ENCODE data around the gene PDIK1L. TPM values are rescaled to one million over a fixed set of nuclear protein-coding genes. Genes with fewer than 3 reads are reported as not detected.

PDIK1L gene
- total RNA-seq, 1 donor from 2014 or later, result 7.2 TPM

DNA sequence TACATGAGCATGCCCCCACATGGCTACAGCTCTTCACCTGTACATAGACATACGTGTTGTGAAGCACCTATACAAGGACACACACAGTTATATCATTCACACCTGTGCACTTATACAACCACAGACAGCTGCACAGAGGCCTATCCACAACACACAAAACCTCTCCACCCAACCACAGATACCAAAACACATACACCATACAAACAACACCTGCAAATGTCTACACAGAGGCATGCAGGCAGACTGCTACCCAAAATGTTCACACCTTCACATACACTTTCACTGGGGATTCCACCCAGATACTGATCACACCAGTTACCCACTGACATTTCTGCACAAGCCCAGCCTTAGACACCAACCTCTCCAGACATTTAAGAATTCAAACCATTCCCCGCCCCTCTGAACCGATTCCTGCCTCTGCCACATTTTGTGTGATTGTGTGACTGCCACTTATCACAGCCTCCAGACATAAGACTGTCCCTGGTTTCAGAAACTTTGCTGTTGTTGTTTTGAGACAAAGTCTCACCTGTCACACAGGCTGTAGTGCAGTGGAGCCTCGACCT lies 55.2 kb downstream of the PDIK1L start:
- Mint-ChIP-seq H3K9me3 (ENCODE audit: unreplicated experiment) (peaks cover 5% of the 10 kb centered on the region), H3K27ac (ENCODE audit: unreplicated experiment) (peak overlapping the region; percentile 63)

DNA sequence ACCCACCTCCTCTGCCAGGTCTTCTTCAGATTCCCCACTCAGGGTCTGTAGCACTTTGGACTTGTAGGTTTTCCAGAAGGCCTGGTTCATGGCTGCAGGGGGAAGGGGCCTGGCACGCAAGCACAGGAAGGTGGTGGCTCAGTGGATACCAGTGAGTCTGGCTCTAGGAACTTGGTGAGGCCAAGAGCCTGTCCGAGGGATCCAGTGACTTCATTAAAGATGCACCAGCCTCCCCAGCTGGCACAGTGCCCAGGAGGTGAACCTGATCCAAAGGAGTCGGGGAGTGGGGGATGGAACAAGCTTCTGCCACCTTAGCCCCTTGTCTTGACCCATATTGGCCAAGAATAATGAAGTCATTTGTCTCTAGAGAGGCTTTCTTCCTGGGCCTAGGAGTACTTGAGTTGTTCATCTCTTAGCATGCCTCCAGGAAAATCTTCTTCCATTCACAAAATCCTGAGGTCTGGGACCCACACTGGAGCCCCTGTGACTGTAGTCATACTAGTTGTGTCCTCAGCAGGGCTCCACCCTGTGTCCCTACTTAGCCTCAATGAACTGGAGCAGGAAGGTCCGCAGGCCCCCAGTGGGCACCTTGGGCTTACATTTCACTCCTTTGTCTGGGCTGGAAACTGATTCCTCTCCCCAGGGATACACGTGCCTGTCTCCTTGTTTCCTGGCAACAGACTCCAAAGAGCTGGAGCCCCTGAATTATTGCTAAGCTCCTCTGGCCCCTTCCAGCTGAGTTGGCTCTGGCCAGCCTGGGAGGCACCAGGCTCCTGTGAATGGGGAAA lies 57.0 kb downstream of the PDIK1L start, which contains the start of gene C1orf232:
C1orf232 (minus strand) TSS at position 554 of the 788 bp plus-strand sequence; CDS start at position 90, 464 bp downstream.
- peaks cover 18% of the 10 kb centered on the region for H3K4me1 Mint-ChIP-seq (ENCODE audit: low read depth, unreplicated experiment)
- H3K27ac Mint-ChIP-seq (ENCODE audit: unreplicated experiment), result peak within 1 kb of the TSS; percentile 48
- DNase-seq, result no peak

More for the DNA sequence above, 55.2 kb downstream of the PDIK1L start:
- Mint-ChIP-seq H3K36me3 (ENCODE audit: unreplicated experiment) (no peaks in the 10 kb centered on the region), H3K4me3 (ENCODE audit: unreplicated experiment) (no peak overlapping the region), H3K4me1 (ENCODE audit: low read depth, unreplicated experiment) (peaks cover 18% of the 10 kb centered on the region), H3K27me3 (ENCODE audit: unreplicated experiment) (peaks cover 19% of the 10 kb centered on the region)
- DNase-seq, result no peak
- no peak for TF ChIP-seq CTCF (IDR thresholded peaks at IDR 0.05; ENCODE audit: partially characterized antibody, unreplicated experiment)

DNA sequence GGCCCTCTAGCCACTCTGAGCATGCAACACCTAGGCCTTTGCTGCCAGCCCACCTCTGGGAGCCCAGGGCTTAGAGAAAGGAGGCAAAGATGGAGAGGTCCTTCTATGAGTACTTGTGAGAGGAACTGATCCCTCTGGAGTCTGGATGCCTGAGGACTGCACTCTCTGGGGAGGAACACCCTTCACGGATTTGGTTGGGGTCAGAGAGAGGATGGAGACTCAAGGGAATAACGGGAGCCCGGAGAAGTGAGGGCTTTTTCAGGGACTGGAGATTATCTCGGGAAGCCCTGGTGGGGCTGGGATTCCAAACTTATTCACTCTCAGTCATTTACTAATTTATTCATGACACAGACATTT lies 57.6 kb downstream of the PDIK1L start:
- H3K27ac Mint-ChIP-seq (ENCODE audit: unreplicated experiment), result no peak overlapping the region
- peaks cover 18% of the 10 kb centered on the region for H3K4me1 Mint-ChIP-seq (ENCODE audit: low read depth, unreplicated experiment)
- H3K9me3 Mint-ChIP-seq (ENCODE audit: unreplicated experiment), result peaks cover 3% of the 10 kb centered on the region

More for the DNA sequence above, 57.0 kb downstream of the PDIK1L start, which contains the start of gene C1orf232:
- H3K4me3 Mint-ChIP-seq (ENCODE audit: unreplicated experiment), result peak within 1 kb of the TSS; percentile 93
- H3K9me3 Mint-ChIP-seq (ENCODE audit: unreplicated experiment), result peaks cover 3% of the 10 kb centered on the region
- TF ChIP-seq CTCF (IDR thresholded peaks at IDR 0.05; ENCODE audit: partially characterized antibody, unreplicated experiment), result no peak
- no peaks in the 10 kb centered on the region for H3K36me3 Mint-ChIP-seq (ENCODE audit: unreplicated experiment)
- peaks cover 17% of the 10 kb centered on the region for H3K27me3 Mint-ChIP-seq (ENCODE audit: unreplicated experiment)

GRCh38 chr1:26169669-26170471 lies 58.2 kb downstream of the PDIK1L start, which contains the start of gene ZNF593:
Gene ZNF593, plus strand, starts transcription at chr1:26169908. Its CDS starts 76 bp downstream, at chr1:26169984.
- peaks cover 3% of the 10 kb centered on the region for H3K9me3 Mint-ChIP-seq (ENCODE audit: unreplicated experiment)

More for the DNA sequence above, 57.6 kb downstream of the PDIK1L start:
- DNase-seq, result no peak
- Mint-ChIP-seq H3K27me3 (ENCODE audit: unreplicated experiment) (peaks cover 17% of the 10 kb centered on the region), H3K36me3 (ENCODE audit: unreplicated experiment) (no peaks in the 10 kb centered on the region), H3K4me3 (ENCODE audit: unreplicated experiment) (peak overlapping the region; percentile 67)
- TF ChIP-seq CTCF (IDR thresholded peaks at IDR 0.05; ENCODE audit: partially characterized antibody, unreplicated experiment), result no peak

More at GRCh38 chr1:26169669-26170471, 58.2 kb downstream of the PDIK1L start, which contains the start of gene ZNF593:
- Mint-ChIP-seq H3K4me1 (ENCODE audit: low read depth, unreplicated experiment) (peaks cover 14% of the 10 kb centered on the region), H3K27ac (ENCODE audit: unreplicated experiment) (peak within 1 kb of the TSS; percentile 84), H3K4me3 (ENCODE audit: unreplicated experiment) (peak within 1 kb of the TSS; percentile 93), H3K27me3 (ENCODE audit: unreplicated experiment) (peaks cover 13% of the 10 kb centered on the region), H3K36me3 (ENCODE audit: unreplicated experiment) (no peaks in the 10 kb centered on the region)
- peak; percentile 94 for DNase-seq
- TF ChIP-seq CTCF (IDR thresholded peaks at IDR 0.05; ENCODE audit: partially characterized antibody, unreplicated experiment), result peak; percentile 97
